ENCODE measurements around the gene ALCAM.
"Not testable (repeated sequence)": the region's sequence is repeated elsewhere in the genome, so short reads cannot be mapped to it uniquely, and the experiment has no call there.

ALCAM gene

GRCh38 chr3:105537371-105538080 is 170.8 kb downstream of the ALCAM start:
- no peak for DNase-seq

- no peak for DNase-seq
Measured at GRCh38 chr3:105538483-105538882, 171.8 kb downstream of the ALCAM start.

- DNase-seq: no peak
Measured at GRCh38 chr3:105539897-105540296, 173.2 kb downstream of the ALCAM start.

- no peak for DNase-seq
Measured at GRCh38 chr3:105542282-105543019, 175.7 kb downstream of the ALCAM start.

GRCh38 chr3:105545051-105545450 is 178.3 kb downstream of the ALCAM start:
- no peak for DNase-seq

- DNase-seq: no peak
Measured at GRCh38 chr3:105553851-105554250, 187.1 kb downstream of the ALCAM start.

- DNase-seq: no peak
Measured at GRCh38 chr3:105555206-105555605, 188.5 kb downstream of the ALCAM start.

GRCh38 chr3:105559856-105560255 is 193.1 kb downstream of the ALCAM start:
- DNase-seq: no peak

GRCh38 chr3:105561876-105562275 is 195.2 kb downstream of the ALCAM start:
- no peak for DNase-seq

- no peak for DNase-seq
Measured at GRCh38 chr3:105564546-105565288, 198.0 kb downstream of the ALCAM start.

- no peak for DNase-seq
Measured at GRCh38 chr3:105571005-105571404, 204.3 kb downstream of the ALCAM start.

GRCh38 chr3:105572501-105572900 is 205.8 kb downstream of the ALCAM start:
- no peak for DNase-seq

- DNase-seq: no peak
Measured at GRCh38 chr3:105579439-105579838, 212.7 kb downstream of the ALCAM start.

- DNase-seq: no peak
Measured at GRCh38 chr3:105580296-105580965, 213.7 kb downstream of the ALCAM start.

- DNase-seq: no peak
Measured at GRCh38 chr3:105582015-105582414, 215.3 kb downstream of the ALCAM start.

- no peak for DNase-seq
Measured at GRCh38 chr3:105584003-105584790, 217.5 kb downstream of the ALCAM start.

- peak; percentile 58 for DNase-seq
Measured at GRCh38 chr3:105593315-105593714, 226.6 kb downstream of the ALCAM start.

GRCh38 chr3:105594219-105594618 is 227.5 kb downstream of the ALCAM start:
- DNase-seq: no peak

GRCh38 chr3:105598042-105598796 is 231.5 kb downstream of the ALCAM start:
- no peak for DNase-seq

GRCh38 chr3:105599350-105599749 is 232.6 kb downstream of the ALCAM start:
- no peak for DNase-seq

- not testable (repeated sequence) for DNase-seq
Measured at GRCh38 chr3:105601756-105602155, 235.0 kb downstream of the ALCAM start.

- DNase-seq: not testable (repeated sequence)
Measured at GRCh38 chr3:105602286-105602685, 235.6 kb downstream of the ALCAM start.
